ENCODE data around the gene CEMIP.

Gene CEMIP

DNA sequence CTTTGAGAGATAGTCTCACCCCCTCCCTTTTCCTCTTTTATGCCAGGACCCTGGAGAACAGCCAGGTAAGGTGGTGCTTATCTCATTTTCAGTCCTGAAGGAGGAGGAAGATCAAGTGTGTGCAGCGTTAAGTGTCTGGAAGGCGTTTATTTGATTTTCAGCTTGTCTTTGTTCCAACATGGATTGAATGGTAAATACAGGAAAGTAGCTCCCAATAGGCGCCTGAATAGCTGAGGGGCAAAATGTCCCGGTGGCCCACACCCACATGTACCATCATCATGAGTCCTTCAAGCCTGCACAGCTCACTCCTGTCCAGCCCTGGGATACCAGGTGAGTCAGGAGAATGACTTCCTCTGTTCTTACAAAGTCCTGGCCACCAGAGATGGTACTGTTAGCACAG lies 73.5 kb downstream of the CEMIP start:
- DNase-seq (ENCODE audit: low spot score) = no peak

DNA sequence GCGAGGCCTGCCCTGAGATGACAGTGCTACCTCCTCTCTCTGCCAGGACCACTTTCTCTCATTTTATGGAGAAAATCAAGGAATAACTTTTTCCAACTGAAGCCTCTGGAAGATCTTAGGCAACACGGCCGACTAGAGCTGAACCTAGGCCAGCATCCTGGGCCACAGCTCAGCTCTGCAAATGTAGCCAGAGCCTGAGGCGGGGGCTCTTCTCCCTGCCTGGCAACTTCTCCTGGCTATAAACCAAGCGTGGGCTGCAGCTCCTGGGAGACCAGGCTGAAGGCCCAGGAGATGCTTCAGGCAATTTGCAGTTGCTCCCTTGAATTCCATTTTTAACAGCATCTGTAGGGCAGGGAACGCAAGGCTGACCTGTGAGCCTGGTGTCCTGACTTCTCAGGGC lies 74.9 kb downstream of the CEMIP start:
- no peak for DNase-seq (ENCODE audit: low spot score)

DNA sequence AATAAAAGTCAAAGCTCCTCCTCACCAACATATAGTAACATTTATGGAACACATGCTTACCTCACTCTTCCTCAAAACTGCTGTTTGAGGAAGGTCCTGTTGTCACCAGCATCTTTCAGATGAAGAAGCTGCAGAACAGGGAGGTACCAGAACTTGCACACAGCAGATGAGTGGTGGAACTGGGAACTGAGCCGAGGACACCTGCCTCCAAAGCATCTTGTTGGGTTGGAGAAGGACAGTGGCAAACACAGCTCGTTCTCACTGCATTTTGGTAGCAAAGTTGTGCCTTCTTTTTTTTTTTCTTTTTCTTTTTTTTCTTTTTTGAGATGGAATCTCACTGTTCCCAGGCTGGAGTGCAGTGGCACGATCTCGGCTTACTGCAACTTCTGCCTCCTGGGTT lies 76.0 kb downstream of the CEMIP start:
- no peak for DNase-seq (ENCODE audit: low spot score)

DNA sequence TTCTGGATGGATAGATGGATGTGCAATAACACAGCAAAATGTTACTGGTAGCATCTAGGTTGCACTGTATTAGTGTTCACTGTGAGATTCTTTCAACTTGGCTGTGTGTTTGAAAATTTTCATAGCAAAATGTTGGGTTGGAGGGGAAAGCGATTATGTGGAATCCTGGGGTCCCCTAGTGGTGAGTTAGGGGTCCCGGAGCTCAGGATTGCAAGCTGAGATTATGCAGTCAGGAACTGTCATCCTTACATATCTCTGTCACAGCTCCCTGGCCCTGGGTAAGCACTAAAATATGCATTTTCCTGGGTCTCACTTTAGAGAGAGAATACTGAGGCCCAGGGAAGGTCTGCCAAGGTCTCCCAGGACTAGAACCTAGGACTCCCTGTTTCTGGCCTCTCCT lies 77.2 kb downstream of the CEMIP start:
- DNase-seq (ENCODE audit: low spot score) = no peak

DNA sequence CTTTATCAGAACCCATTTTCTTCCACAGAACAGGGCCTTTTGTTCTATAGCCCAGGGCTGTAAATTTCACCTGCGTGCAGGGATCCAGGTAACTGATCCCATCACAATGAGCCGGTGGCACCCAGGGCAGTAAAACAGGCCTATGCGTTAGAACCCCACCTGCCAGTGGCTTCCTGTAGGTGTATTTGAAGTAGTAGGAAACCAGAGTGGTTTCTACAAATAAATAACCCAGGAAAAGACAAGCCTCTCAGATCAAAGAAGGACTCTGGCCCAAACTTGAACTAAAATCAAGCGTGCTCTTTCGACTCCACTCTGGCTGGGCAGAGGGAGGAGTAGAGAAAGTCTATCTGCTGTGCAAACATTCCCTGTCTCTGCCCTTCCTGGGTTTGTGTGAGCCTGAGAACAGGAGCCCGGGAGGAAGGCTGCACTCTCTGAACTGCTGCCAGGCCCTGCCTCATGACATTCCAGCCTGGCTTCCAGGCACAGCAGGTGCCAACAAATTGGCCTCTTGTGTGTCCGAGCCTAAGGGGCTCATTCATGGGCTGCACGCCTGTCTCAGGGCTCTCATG lies 77.7 kb downstream of the CEMIP start:
- no peak for DNase-seq (ENCODE audit: low spot score)

DNA sequence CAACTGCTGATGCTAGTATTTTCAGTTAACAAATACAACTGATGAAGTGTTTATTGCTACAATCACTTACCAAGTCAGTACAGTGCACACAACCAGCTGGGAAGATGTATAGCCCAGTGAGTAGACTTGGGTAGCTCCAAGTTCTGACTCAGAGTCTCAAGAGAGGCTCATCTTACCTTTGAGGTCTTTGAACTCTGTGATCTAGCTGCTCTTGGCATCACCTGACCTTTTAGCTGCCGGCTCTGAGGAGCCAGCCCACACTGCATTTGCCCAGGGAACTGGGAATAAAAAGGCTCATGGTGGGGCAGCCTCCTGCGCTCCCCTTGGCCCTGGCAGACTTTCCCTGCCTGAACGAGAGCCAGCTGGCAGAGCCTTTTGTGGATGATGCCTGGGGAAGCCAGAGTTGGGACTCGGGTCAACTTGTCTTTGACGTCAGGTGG lies 82.6 kb downstream of the CEMIP start:
- DNase-seq (ENCODE audit: low spot score) = no peak

DNA sequence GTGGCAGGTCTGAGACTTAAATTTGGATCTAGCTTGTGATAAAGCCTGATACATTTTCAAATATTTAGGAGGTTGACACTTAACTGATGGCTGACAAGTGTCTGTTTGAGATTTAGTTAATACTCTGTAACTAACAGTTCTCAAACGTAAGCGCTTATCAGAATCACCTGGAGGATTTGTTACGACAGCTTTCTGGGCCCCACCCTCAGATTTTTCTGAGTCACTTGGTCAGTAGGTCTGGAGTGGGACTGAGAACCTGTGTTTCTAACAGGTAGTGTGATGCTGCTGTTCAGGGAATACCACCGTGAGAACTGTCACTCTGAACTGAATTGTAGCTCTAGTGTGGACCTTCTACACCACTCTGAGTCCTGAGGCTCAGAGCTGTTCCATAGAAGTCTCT lies 85.5 kb downstream of the CEMIP start:
- DNase-seq (ENCODE audit: low spot score) = no peak

DNA sequence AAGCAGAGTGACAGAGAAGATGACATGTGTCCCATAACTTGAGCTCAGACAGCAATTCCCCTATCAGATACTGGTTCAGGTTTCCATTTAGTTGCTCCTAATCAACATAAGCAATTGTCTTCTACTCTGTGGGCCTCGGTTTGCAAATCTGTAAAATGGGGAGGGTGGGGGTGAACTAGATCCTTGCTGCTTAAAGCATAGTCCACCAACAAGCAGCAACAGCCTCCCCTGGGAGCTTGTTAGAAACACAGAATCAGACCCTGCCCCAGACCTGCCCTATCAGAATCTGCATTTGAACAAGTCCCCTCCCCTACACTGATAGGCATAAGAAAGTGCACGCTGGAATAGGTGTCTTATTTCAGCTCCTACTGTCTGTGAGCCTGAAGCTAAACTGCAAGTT lies 87.8 kb downstream of the CEMIP start:
- DNase-seq (ENCODE audit: low spot score) = no peak

DNA sequence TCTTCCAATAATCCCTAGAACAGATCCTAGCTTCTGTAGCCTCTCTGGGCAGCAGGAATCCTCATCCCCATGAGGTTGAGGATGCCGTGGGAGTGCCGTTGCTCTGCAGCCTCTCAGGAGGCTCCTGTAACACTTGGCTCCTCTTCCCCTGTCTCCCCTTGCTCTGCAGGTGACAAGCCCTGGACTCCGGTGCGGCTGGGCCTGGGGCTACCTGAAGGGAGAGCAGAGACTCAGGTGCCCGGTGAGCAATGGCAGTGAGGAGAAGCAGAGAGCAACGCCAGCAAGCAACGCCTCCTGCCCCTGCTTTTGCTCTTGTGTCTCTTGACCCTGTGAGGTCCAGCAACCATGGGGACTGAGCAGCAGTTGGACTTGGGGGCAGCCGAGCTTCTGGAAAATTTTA lies 91.2 kb downstream of the CEMIP start:
- no peak for DNase-seq (ENCODE audit: low spot score)

DNA sequence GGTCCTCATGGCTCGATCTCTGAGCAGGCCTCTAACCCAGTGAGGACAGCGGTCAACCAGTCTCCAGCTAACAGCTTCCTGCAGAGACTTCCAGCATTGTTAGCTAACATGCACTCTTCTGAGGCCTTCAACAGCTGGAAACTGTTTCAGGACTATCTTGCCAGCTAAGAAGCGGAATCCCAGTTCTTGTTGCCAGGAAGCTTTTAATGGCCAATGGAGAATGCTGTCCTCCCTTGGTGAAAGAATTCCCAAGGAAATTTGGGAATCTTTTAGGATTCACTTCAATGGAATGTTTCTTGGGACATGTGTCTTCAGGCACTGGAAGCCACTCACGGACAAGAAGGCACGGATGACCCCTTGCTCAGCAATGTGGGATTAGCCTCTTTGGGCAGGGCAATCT lies 91.7 kb downstream of the CEMIP start:
- DNase-seq (ENCODE audit: low spot score) = no peak

DNA sequence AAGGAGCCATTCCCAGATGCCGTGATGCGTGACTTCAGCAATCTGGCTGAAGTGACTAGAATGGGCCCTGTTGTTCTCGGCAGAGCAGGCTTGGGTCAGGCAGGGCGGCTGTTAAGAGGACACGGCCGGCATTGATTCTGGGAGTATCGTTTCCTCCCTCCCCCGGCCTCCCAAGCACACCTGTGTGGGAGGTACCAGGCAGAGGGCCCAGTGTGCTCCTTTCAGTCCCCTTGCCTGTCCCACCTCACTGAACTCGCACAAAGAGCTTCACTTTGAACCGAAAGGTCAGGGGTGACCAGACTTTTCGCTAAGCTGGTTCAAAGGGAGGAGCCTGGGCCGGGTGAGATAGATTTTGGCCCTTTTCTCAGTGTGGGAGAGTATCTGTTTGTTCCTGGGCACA lies 92.7 kb downstream of the CEMIP start:
- no peak for DNase-seq (ENCODE audit: low spot score)

DNA sequence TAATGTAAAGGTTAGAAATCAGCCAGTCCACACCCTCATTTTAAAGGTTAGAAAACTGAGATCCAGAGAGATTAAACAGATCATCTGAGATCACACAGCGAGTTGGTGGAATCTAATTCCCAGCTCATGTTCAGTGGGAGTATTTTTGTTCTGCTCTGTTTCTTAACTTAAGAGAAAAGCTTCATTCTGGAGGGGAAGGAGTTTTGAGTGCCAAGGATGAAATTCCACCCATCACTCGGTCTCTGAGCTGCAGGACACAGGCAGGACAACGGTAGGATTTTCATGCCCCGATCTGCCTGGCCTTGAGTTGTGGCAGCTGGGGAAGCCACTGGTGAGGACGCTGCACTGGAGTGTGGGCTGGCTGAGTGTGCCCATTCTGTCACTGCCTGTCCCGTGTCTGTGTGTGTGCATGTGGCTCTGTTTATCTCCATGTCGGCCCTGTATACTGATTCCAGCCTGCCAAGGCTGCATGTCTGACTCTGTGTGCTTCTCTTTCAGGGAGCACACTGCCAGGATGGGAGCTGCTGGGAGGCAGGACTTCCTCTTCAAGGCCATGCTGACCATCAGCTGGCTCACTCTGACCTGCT lies 94.3 kb downstream of the CEMIP start:
- no peak for DNase-seq (ENCODE audit: low spot score)

DNA sequence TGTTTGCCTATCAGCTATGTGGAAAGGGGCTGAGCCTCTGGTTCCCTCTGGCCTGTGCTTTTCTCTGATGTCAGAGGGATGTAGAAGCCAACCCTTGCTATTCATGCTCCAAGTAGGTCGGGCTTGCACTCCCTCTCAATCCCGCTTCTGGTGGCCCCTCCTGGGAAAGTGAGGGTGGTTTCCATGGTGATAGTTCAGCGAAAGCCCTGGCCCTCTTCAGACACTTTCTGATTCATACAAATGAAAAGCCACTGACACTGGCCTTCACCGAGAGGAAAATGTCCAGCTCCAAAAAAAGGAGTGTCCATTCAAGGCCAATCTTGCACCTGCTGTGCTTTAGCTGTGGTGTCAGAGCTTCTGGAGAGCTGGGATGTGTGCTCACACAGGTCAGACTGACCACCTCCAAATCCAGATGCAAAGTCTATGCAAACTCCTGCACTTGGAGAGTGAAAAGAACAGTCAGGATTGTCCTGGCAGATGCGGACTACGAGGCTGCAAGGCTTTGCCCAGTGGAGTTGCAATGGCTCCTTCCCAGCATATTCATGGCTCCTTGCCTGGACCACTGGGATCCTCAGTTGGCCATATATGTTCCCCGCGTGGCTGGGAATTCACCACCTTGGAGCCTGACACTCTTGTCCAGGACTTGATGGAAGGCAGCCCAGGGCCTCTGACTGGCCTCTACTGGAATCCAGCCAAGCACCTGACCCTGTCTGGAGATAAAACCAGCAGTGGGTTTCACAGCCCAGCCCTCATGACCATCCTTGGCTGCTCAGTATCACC lies 96.6 kb downstream of the CEMIP start:
- no peak for DNase-seq (ENCODE audit: low spot score)

DNA sequence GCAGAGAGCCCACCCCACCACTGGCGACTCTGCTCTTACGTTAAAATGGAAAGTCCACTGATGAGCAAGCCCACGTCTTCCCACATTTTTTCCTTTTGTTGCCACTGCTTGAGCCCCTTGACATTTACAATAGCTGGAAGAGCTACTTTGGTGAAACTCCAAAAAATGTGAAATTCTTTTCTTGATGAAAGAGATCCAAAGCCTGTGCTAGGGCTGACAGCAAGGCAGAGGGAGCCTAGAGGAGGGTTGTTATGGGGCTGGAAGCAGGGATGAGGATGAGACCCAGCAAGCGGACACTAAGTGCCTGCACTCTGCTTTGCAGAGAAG lies 97.1 kb downstream of the CEMIP start:
- DNase-seq (ENCODE audit: low spot score) = no peak

DNA sequence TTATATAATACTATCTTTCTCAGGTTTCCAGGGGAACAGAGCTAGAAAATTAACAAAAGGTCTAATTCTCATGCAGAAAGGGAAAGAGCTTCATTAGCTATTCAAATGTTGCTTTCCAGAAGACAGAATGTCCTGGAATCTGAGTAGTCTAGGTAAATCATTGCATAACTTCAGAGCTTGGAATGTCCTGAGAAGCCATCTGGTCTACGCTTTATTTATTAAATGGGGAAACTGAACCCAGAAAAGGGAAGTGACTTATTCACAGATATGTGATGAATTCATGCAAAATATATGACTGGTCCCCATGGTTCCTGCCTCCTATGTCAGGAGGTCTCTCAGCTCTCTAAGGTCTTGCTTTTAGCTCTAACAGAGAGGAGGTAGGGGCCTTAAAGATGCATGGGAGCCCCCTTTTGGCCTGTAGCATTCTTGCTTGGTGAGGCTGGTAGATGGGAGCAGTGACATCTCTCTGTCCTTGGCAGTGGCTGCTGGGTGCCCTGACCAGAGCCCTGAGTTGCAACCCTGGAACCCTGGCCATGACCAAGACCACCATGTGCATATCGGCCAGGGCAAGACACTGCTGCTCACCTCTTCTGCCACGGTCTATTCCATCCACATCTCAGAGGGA lies 99.2 kb downstream of the CEMIP start:
- DNase-seq (ENCODE audit: low spot score) = no peak

DNA sequence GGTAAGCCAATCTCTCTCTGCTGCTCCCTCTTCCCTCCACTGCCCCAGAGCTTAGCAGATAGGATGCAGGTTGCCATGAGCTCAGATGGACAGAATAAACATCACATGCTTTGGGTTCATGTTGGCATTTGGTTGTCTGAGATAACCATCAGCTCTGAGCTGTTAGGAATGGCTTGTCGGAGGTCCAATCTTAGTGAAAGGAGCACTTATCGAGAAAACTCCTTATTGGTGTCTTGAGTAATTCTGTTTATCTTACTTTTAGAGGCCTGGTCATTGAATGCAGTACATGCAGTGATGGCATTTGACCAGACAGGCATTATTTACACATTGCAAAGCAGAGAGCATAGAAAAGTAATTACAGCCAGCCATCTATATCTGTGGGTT lies 99.7 kb downstream of the CEMIP start:
- no peak for DNase-seq (ENCODE audit: low spot score)

DNA sequence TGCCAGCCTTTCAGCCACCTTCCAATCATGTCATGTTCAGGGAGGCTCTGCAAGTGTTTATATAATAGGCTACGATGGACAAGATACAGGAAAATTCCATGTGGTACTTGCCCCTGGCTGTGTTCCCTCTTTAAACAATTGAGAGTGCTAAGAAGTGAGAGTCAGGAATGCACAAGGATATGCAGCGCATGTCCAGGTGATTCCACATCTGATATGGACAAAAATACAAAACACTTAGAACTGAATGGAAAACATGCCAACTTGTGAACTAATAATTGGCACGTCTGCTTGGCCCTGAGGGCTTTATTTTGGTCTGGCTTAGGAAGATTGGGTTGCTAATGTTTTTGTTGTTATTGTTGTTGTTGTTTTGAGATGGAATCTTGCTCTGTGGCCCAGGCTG lies 100.9 kb downstream of the CEMIP start:
- DNase-seq (ENCODE audit: low spot score) = no peak

DNA sequence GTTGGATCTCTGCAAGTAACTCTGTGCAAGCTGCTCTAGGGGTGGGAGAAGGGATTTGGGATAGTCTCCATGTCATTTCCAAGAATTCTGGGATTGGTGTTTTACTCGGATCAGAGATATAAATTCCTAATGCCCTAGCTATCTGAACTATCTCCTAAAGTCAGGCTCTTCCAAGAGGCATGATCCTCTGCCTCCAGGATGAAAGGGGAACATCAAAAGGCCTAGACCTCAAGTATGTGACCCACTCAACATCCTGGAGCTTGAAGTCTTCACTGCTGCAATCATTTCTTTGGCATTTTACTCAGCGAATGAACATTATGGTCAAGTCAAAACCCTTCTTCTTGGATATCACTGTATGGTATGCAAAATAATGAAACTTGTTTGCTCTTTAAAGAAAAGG lies 104.5 kb downstream of the CEMIP start:
- DNase-seq (ENCODE audit: low spot score) = no peak

DNA sequence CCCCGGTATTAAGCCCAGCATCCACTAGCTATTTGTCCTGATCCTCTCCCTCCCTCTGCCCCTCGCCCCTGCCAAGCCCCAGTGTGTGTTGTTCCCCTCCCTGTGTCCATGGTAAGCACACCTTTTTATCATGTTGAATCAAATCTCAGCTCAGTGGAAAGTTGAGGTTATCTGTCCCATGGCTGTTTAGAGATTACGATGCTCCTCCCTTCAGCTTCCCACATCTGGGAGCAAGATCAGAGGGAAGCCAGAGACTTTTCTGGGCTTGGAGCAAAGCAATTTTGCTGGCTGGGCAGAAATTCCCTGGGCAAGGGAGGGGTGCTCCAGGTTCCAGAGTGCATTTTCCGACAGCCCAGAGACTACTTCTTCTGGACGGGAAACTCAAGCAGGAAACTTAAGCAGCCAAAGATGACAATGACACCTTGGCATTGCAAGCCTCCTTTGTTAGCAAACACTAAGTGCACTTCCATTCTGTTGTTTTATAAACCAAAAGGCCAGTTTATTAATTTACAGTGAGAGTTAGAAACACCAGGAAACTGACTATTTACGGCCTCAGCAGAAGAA lies 105.9 kb downstream of the CEMIP start:
- DNase-seq (ENCODE audit: low spot score) = no peak

DNA sequence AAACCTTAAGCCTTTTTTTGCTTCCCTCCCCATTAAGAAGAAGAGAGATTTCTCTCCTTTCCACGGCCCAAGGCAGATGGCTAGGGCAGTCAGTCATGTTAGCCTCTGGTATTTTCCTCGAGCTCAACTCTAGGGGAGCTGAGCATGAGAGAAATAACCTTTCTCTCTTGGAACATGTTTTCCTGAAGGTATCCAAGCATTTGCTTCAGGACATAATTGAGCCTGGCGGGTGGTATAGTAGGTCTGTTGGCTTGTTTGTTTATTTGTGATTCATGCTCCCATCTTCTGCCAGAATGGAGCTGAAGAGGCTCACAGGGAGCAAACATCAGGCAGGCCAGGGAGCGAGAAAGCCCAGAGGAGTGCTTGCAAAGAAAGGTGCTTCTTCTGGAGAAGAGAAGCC lies 108.0 kb downstream of the CEMIP start:
- DNase-seq (ENCODE audit: low spot score) = no peak

DNA sequence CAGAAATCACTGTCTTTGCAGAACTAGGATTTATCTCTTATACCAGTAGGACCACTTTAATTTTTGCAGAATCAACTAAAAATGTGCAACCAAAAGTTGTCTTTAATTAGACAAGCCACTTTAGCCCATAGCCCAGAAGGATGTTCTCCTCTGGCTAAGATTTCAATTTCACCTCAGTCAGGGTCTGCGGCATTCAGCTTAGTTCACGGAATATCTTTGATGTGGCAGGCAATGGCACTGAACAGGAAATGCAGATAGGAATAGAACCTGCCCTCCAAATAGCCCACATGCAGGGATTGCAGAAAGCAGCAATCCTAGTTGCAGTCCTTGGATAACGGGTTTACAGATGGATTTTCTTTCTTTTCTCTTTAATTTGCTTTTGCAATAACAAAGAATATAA lies 109.7 kb downstream of the CEMIP start:
- no peak for DNase-seq (ENCODE audit: low spot score)

DNA sequence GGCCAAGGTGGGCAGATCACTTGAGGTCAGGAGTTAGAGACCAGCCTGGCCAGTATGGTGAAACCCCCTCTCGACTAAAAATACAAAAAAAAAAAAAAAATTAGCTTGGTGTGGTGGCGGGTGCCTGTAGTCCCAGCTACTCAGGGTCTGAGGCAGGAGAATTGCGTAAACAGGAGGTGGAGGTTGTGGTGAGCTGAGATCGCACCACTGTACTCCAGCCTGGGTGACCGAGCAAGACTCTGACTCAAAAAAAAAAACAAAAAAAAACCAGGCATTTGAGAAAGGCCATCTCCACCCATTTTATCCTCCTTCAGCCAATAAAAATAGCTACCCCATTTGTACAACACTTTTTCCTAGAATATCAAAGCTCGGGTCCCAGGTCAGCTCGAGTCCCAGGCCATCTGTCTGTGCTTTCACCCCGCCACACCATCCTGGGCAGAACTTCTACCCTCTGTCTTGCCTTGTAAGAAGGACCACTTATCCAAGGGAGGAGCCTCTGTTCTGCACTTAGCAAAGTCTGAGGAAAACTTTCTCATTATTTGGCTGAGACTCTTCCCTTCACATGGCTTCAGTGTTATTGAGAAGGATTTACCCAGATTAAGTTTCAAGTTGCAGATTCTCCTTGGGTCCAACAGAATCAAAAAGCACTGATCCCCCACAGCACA lies 111.3 kb downstream of the CEMIP start:
- no peak for DNase-seq (ENCODE audit: low spot score)

DNA sequence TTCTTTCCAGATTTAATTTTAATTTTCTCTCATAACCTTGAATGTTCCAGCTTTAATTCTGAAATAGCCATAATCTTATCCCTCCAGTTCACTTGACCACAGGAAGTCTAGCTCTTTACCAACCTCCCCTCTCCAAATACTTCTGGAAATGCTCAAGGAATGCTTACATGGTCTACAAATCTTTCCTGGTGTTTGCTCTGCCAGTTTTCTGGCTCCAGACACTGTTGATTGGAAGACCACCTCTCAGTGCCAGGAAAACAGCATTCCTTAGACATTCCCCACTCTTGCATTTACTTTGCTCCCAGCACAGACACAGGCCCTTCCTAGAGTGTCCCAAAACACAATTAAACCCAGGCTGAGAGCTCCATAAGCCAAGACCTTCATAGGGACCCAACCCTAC lies 111.8 kb downstream of the CEMIP start:
- no peak for DNase-seq (ENCODE audit: low spot score)
